Caco-2 (cell line): ENCODE measurements around the gene RNPS1. TPM values are rescaled to one million over a fixed set of nuclear protein-coding genes. Genes with fewer than 3 reads are reported as not detected.

Experiments used
- BruUV-seq: library from RNA; stranded (reverse); fragments of 400-500 nt; replicated peaks from 2 replicates; lab custom pipeline; 2021; lab: Mats Ljungman, UMichigan
- CTCF ChIA-PET: fragments of 300-600 bp; sonication (Branson Sonifier 250); formaldehyde crosslinking; loops from one replicate; lab custom pipeline; 2022; ENCODE audit warnings: antibody characterized with exemption; lab: Charles Lee
- POLR2A ChIA-PET: fragments of 300-600 bp; sonication (Branson Sonifier 250); formaldehyde crosslinking; loops from one replicate; lab custom pipeline; 2022; ENCODE audit warnings: antibody characterized with exemption; lab: Charles Lee
- DNase-seq, 2 experiments: peaks; one replicate each; pipeline versions ENCODE4 v3.0.0 to v3.0.0-alpha.2; 2020 to 2022
- H3K27me3 ChIP-seq: replicated peaks from 2 replicates; pipeline ENCODE4 v1.6.0; 2011; ENCODE audit warnings: low read length; ENCODE audit not compliant: control insufficient read depth, insufficient read depth
- H3K36me3 ChIP-seq: 2 replicates; pipeline ENCODE4 v1.5.1; 2011; ENCODE audit warnings: low read length; ENCODE audit not compliant: control insufficient read depth, insufficient read depth
- H3K4me1 ChIP-seq: fragments of 250-450 bp; sonication (Bioruptor Pico); 2 replicates; pipeline ENCODE4 v1.5.1; 2020; ENCODE audit warnings: mild to moderate bottlenecking
- H3K4me3 ChIP-seq: 2 replicates; pipeline ENCODE4 v1.5.1; 2011; ENCODE audit warnings: low read depth, mild to moderate bottlenecking, control low read depth, low read length
- H3K9me3 ChIP-seq: fragments of 250-450 bp; sonication (Bioruptor Pico); 2 replicates; pipeline ENCODE4 v1.5.1; 2020; ENCODE audit warnings: mild to moderate bottlenecking, moderate library complexity
- H3K27ac Mint-ChIP-seq: one replicate; pipeline ENCODE4 v1.8.0; 2022; ENCODE audit warnings: mixed read lengths; ENCODE audit not compliant: unreplicated experiment
- H3K27me3 Mint-ChIP-seq: one replicate; pipeline ENCODE4 v1.8.0; 2022; ENCODE audit warnings: mixed read lengths; ENCODE audit not compliant: insufficient read depth, unreplicated experiment
- H3K36me3 Mint-ChIP-seq: one replicate; pipeline ENCODE4 v1.8.0; 2022; ENCODE audit warnings: mild to moderate bottlenecking, mixed read lengths; ENCODE audit not compliant: insufficient read depth, unreplicated experiment
- H3K4me1 Mint-ChIP-seq: one replicate; pipeline ENCODE4 v1.8.0; 2022; ENCODE audit warnings: low read depth, mixed read lengths; ENCODE audit not compliant: unreplicated experiment
- H3K4me3 Mint-ChIP-seq: one replicate; pipeline ENCODE4 v1.8.0; 2022; ENCODE audit warnings: mild to moderate bottlenecking, moderate library complexity, mixed read lengths; ENCODE audit not compliant: unreplicated experiment
- H3K9me3 Mint-ChIP-seq: one replicate; pipeline ENCODE4 v1.8.0; 2022; ENCODE audit warnings: mixed read lengths; ENCODE audit not compliant: unreplicated experiment
- intact Hi-C: fragments of 100-400 bp; cut with micrococcal nuclease; formaldehyde crosslinking; loops from one replicate; pipeline ENCODE4 v1.10.0; 2022; ENCODE audit not compliant: unreplicated experiment
- total RNA-seq: library from RNA; stranded (reverse); gene quantifications from 2 replicates; pipeline ENCODE4 v1.2.3, GENCODE V29; 2022
- TF ChIP-seq, protein P1 (sequence below), 2 experiments: fragments of 200-600 bp in 1 of 2; IDR thresholded peaks; 1 replicate in 1 of 2; 2 replicates in 1 of 2; pipeline versions ENCODE4 v1.5.1 to v1.8.0; 2011 to 2022; ENCODE audit warnings: antibody characterized with exemption in 1 of 2, control low read depth in 1 of 2, inconsistent platforms in 1 of 2, low read depth in 1 of 2, low read length in 1 of 2, mild to moderate bottlenecking in 1 of 2, moderate library complexity in 1 of 2; ENCODE audit not compliant: insufficient read depth in 1 of 2, severe bottlenecking in 1 of 2, unreplicated experiment in 1 of 2

Gene RNPS1
- total RNA-seq, 1 experiment from 2014 or later = 210 TPM

DNA sequence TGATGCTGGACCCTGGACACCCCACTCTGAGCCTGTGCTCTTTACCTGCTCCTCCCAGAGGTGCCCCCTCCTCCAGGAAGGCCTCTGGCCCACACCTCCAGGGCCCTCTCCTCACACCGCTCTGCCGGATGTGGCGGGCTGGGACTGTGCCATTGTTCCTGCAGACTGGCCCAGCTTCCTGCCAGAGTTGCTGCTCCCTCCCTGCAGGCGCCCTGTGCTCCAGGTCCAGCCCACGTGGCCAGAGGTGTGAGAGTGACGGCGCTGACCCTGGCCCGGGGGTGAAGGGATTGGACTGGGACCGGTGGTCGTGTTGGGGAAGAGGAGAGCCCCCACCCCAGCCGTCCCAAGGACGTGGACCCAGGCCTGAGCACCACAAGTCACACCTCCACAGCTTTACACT lies 38.8 kb downstream of the RNPS1 start:
- peaks cover 8% of the 10 kb centered on the region for H3K4me1 ChIP-seq
- Mint-ChIP-seq H3K9me3 (no peaks in the 10 kb centered on the region), H3K27ac (no peak overlapping the region), H3K4me3 (no peak overlapping the region), H3K36me3 (peaks cover 2% of the 10 kb centered on the region), H3K4me1 (no peaks in the 10 kb centered on the region), H3K27me3 (no peaks in the 10 kb centered on the region)
- intact Hi-C loops = no loop called here
- TF ChIP-seq, protein P1, sequence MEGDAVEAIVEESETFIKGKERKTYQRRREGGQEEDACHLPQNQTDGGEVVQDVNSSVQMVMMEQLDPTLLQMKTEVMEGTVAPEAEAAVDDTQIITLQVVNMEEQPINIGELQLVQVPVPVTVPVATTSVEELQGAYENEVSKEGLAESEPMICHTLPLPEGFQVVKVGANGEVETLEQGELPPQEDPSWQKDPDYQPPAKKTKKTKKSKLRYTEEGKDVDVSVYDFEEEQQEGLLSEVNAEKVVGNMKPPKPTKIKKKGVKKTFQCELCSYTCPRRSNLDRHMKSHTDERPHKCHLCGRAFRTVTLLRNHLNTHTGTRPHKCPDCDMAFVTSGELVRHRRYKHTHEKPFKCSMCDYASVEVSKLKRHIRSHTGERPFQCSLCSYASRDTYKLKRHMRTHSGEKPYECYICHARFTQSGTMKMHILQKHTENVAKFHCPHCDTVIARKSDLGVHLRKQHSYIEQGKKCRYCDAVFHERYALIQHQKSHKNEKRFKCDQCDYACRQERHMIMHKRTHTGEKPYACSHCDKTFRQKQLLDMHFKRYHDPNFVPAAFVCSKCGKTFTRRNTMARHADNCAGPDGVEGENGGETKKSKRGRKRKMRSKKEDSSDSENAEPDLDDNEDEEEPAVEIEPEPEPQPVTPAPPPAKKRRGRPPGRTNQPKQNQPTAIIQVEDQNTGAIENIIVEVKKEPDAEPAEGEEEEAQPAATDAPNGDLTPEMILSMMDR (IDR thresholded peaks at IDR 0.05; ENCODE audit: insufficient read depth in 1 of 2, low read depth in 1 of 2, low read length in 1 of 2, severe bottlenecking in 1 of 2, unreplicated experiment in 1 of 2) = no peak
- H3K9me3 ChIP-seq = no peaks in the 10 kb centered on the region
- POLR2A ChIA-PET = no interaction called here
- no peak for DNase-seq
- H3K27me3 ChIP-seq = no peaks in the 10 kb centered on the region
- BruUV-seq = no TSS peak
- no peak overlapping the region for H3K4me3 ChIP-seq
- CTCF ChIA-PET = no interaction called here
- no peaks in the 10 kb centered on the region; the same call in 1 of the 2 replicates for H3K36me3 ChIP-seq

DNA sequence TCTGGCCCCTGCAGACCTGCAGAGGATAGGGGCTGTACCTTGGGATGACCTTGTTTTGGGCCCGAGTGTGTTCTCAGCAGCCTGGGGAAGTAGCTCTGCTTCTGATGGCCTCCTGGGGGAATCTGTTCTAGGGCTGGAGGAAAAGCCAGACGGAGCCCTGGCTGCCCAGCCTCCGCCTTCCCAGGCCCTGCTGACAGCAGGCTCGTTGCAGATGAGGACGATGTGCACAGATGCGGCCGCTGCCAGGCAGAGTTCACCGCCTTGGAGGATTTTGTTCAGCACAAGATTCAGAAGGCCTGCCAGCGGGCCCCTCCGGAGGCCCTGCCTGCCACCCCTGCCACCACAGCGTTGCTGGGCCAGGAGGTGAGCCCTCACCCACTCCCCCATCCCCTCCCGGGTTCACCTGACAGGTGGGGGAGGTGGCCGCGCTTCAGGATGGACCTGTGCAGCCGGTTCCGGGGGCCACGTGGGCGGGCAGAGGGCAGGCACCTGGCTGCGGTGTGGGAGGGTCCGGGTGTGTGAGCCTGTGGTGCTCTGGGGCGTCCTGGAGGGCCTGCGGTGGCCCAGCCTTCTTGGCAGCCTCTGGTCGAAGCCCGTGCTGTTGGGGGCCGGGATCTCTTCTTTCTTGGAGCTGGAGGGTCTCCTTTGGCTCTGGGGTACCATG lies 39.6 kb downstream of the RNPS1 start:
- intact Hi-C loops = no loop called here
- H3K4me1 Mint-ChIP-seq = no peaks in the 10 kb centered on the region
- Histone ChIP-seq H3K4me3 (no peak overlapping the region), H3K27me3 (no peaks in the 10 kb centered on the region), H3K4me1 (peaks cover 8% of the 10 kb centered on the region), H3K9me3 (no peaks in the 10 kb centered on the region), H3K36me3 (no peaks in the 10 kb centered on the region; the same call in 1 of the 2 replicates)
- CTCF ChIA-PET = no interaction called here
- DNase-seq = no peak
- BruUV-seq = no TSS peak
- H3K9me3 Mint-ChIP-seq = no peaks in the 10 kb centered on the region
- no peaks in the 10 kb centered on the region for H3K27me3 Mint-ChIP-seq
- no peak overlapping the region for H3K27ac Mint-ChIP-seq
- peaks cover 10% of the 10 kb centered on the region for H3K36me3 Mint-ChIP-seq
- H3K4me3 Mint-ChIP-seq = no peak overlapping the region
- POLR2A ChIA-PET = no interaction called here
- TF ChIP-seq, protein P1 (IDR thresholded peaks at IDR 0.05; ENCODE audit: insufficient read depth in 1 of 2, low read depth in 1 of 2, low read length in 1 of 2, severe bottlenecking in 1 of 2, unreplicated experiment in 1 of 2) = no peak

DNA sequence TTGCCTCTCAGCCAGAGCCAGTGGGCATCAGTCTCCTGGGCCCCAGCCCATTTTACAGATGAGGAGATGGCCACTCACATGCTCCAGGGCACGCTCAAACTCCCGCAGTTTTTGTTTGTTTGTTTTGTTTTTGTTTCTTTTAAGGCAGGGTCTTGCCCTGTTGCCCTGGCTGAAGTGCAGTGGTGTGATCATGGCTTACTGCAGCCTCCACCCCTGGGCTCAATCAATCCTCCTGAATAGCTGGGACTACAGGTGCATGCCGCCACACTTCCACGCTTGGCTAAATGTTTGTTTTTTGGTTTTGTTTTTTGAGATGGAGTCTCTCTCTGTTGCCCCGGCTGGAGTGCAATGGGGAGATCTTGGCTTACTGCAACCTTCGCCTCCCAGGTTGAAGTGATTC lies 41.0 kb downstream of the RNPS1 start:
- no TSS peak for BruUV-seq
- ChIA-PET POLR2A (no interaction called here), CTCF (interaction anchor here (0.6 to 1.1 kb wide), 2 partner anchors 20 to 311 kb away, joined by 3 to 4 read pairs; partner anchors contain the start of gene PDPK1)
- DNase-seq = no peak
- Mint-ChIP-seq H3K36me3 (peaks cover 14% of the 10 kb centered on the region), H3K27me3 (no peaks in the 10 kb centered on the region), H3K27ac (no peak overlapping the region), H3K4me1 (no peaks in the 10 kb centered on the region), H3K4me3 (no peak overlapping the region), H3K9me3 (no peaks in the 10 kb centered on the region)
- H3K36me3 ChIP-seq = no peaks in the 10 kb centered on the region; the same call in 1 of the 2 replicates
- no peaks in the 10 kb centered on the region for H3K9me3 ChIP-seq
- no peak overlapping the region for H3K4me3 ChIP-seq
- intact Hi-C loops = no loop called here
- H3K27me3 ChIP-seq = no peaks in the 10 kb centered on the region
- TF ChIP-seq, protein P1 (IDR thresholded peaks at IDR 0.05; ENCODE audit: insufficient read depth in 1 of 2, low read depth in 1 of 2, low read length in 1 of 2, severe bottlenecking in 1 of 2, unreplicated experiment in 1 of 2) = no peak
- H3K4me1 ChIP-seq = peaks cover 8% of the 10 kb centered on the region
